OCI-LY3 (cell line): ENCODE measurements around the gene CELSR3.

Experiments used
- H2AFZ ChIP-seq: fragments of 200-600, 300-600 bp; shearing (Covaris generic); 2 replicates; pipeline ENCODE4 v1.6.0; 2014; ENCODE audit warnings: antibody characterized with exemption, low read depth, low read length
- H3K27ac ChIP-seq: fragments of 200-600, 300-600 bp; sonication (generic); 2 replicates; pipeline ENCODE4 v1.5.1; 2014; ENCODE audit warnings: mild to moderate bottlenecking, low read length, moderate library complexity, mixed read lengths
- H3K27me3 ChIP-seq: fragments of 200-600, 300-600 bp; sonication (generic); 2 replicates; pipeline ENCODE4 v1.6.1; 2014; ENCODE audit warnings: low read depth, low read length, mixed read lengths
- H3K36me3 ChIP-seq: fragments of 200-600, 300-600 bp; sonication (generic); replicated peaks from 2 replicates; pipeline ENCODE3; 2014; ENCODE audit warnings: low read depth, low read length, mixed read lengths
- H3K4me1 ChIP-seq: fragments of 300-600, 200-600 bp; sonication (generic); 2 replicates; pipeline ENCODE4 v1.6.1; 2014; ENCODE audit warnings: low read length, mixed read lengths
- H3K4me2 ChIP-seq: fragments of 200-600, 300-600 bp; sonication (generic); 2 replicates; pipeline ENCODE4 v1.6.1; 2014; ENCODE audit warnings: low read length, mixed read lengths
- H3K4me3 ChIP-seq: fragments of 300-600, 200-600 bp; sonication (generic); 2 replicates; pipeline ENCODE4 v1.5.1; 2014; ENCODE audit warnings: antibody characterized with exemption, mild to moderate bottlenecking, low read length, moderate library complexity
- H3K79me2 ChIP-seq: fragments of 300-600, 200-600 bp; shearing (Covaris generic); 2 replicates; pipeline ENCODE4 v1.6.1; 2014; ENCODE audit warnings: mild to moderate bottlenecking, low read length, mixed read lengths
- H3K9ac ChIP-seq: fragments of 300-600, 200-600 bp; shearing (Covaris generic); 2 replicates; pipeline ENCODE4 v1.6.0; 2014; ENCODE audit warnings: mild to moderate bottlenecking, low read length, moderate library complexity
- H3K9me3 ChIP-seq: fragments of 200-600, 300-600 bp; shearing (Covaris generic); 2 replicates; pipeline ENCODE4 v1.6.1; 2014; ENCODE audit warnings: low read length, mixed read lengths; ENCODE audit not compliant: insufficient read depth
- H4K20me1 ChIP-seq: fragments of 200-600, 300-600 bp; sonication (generic); 2 replicates; pipeline ENCODE4 v1.6.1; 2016; ENCODE audit warnings: low read length, mixed read lengths; ENCODE audit not compliant: insufficient read depth
- EZH2phosphoT487 ChIP-seq: fragments of 200-600 bp; shearing (Covaris generic); IDR thresholded peaks from 2 replicates; pipeline ENCODE4 v1.6.1; 2018; ENCODE audit warnings: antibody characterized with exemption, mixed run types, low read depth
- TF ChIP-seq, protein P1 (sequence below): fragments of 200-600, 300-600 bp; sonication (generic); IDR thresholded peaks from 2 replicates; pipeline ENCODE4 v1.5.1; 2014; ENCODE audit warnings: antibody characterized with exemption, low read length, low read depth

CELSR3 gene

GRCh38 chr3:48681541-48681880 is 18.8 kb upstream of the CELSR3 start:
- H3K79me2 ChIP-seq: peaks cover 23% of the 10 kb centered on the region
- no peak overlapping the region for H2AFZ ChIP-seq
- peaks cover 58% of the 10 kb centered on the region for H3K36me3 ChIP-seq
- no peaks in the 10 kb centered on the region for H3K27me3 ChIP-seq
- no peak for TF ChIP-seq EZH2phosphoT487
- TF ChIP-seq, protein P1, sequence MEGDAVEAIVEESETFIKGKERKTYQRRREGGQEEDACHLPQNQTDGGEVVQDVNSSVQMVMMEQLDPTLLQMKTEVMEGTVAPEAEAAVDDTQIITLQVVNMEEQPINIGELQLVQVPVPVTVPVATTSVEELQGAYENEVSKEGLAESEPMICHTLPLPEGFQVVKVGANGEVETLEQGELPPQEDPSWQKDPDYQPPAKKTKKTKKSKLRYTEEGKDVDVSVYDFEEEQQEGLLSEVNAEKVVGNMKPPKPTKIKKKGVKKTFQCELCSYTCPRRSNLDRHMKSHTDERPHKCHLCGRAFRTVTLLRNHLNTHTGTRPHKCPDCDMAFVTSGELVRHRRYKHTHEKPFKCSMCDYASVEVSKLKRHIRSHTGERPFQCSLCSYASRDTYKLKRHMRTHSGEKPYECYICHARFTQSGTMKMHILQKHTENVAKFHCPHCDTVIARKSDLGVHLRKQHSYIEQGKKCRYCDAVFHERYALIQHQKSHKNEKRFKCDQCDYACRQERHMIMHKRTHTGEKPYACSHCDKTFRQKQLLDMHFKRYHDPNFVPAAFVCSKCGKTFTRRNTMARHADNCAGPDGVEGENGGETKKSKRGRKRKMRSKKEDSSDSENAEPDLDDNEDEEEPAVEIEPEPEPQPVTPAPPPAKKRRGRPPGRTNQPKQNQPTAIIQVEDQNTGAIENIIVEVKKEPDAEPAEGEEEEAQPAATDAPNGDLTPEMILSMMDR: no peak
- H3K4me1 ChIP-seq: peaks cover 24% of the 10 kb centered on the region
- no peaks in the 10 kb centered on the region for H3K9me3 ChIP-seq
- H4K20me1 ChIP-seq: peaks cover 4% of the 10 kb centered on the region
- H3K4me2 ChIP-seq: no peak overlapping the region
- no peak overlapping the region for H3K9ac ChIP-seq
- no peak overlapping the region for H3K27ac ChIP-seq
- no peak overlapping the region for H3K4me3 ChIP-seq

- peaks cover 62% of the 10 kb centered on the region for H3K36me3 ChIP-seq
- H2AFZ ChIP-seq: no peak overlapping the region
These were observed 18.3 kb upstream of the CELSR3 start for GRCh38 chr3:48680811-48681540.

GRCh38 chr3:48679411-48680391 is 17.0 kb upstream of the CELSR3 start:
- Histone ChIP-seq H3K36me3 (peaks cover 70% of the 10 kb centered on the region), H3K79me2 (peaks cover 15% of the 10 kb centered on the region), H3K4me3 (no peak overlapping the region)

More at GRCh38 chr3:48680811-48681540, 18.3 kb upstream of the CELSR3 start:
- H3K79me2 ChIP-seq: peaks cover 23% of the 10 kb centered on the region
- H3K4me1 ChIP-seq: peaks cover 19% of the 10 kb centered on the region
- TF ChIP-seq, protein P1: no peak
- TF ChIP-seq EZH2phosphoT487: no peak
- H3K9me3 ChIP-seq: no peaks in the 10 kb centered on the region
- no peaks in the 10 kb centered on the region for H3K27me3 ChIP-seq
- H3K27ac ChIP-seq: no peak overlapping the region
- H4K20me1 ChIP-seq: peaks cover 4% of the 10 kb centered on the region
- no peak overlapping the region for H3K4me2 ChIP-seq
- H3K4me3 ChIP-seq: no peak overlapping the region
- no peak overlapping the region for H3K9ac ChIP-seq

More at GRCh38 chr3:48679411-48680391, 17.0 kb upstream of the CELSR3 start:
- H4K20me1 ChIP-seq: peaks cover 4% of the 10 kb centered on the region
- H3K4me2 ChIP-seq: no peak overlapping the region
- H3K9me3 ChIP-seq: no peaks in the 10 kb centered on the region
- no peak overlapping the region for H3K9ac ChIP-seq
- no peak for TF ChIP-seq EZH2phosphoT487
- TF ChIP-seq, protein P1: no peak
- H3K27ac ChIP-seq: no peak overlapping the region
- peaks cover 17% of the 10 kb centered on the region for H3K4me1 ChIP-seq
- H3K27me3 ChIP-seq: no peaks in the 10 kb centered on the region
- no peak overlapping the region for H2AFZ ChIP-seq
